GM23248 (cell line): ENCODE data around the gene CENPE. TPM values are rescaled to one million over a fixed set of nuclear protein-coding genes. Genes with fewer than 3 reads are reported as not detected.

Experiments used
- DNase-seq: peaks from one replicate; pipeline ENCODE4 v3.0.0-alpha.2; 2015
- H2AFZ ChIP-seq: fragments of 200-600 bp; sonication (generic); 2 replicates; pipeline ENCODE4 v1.6.1; 2016; ENCODE audit warnings: antibody characterized with exemption
- H3F3A ChIP-seq: fragments of 200-600 bp; sonication (generic); 2 replicates; pipeline ENCODE4 v1.6.1; 2016; ENCODE audit warnings: mild to moderate bottlenecking, antibody characterized with exemption, mixed run types; ENCODE audit not compliant: insufficient read depth
- H3K27ac ChIP-seq: fragments of 200-600 bp; sonication (generic); 2 replicates; pipeline ENCODE4 v1.5.1; 2016; ENCODE audit warnings: mild to moderate bottlenecking
- H3K27me3 ChIP-seq: fragments of 200-600 bp; sonication (generic); replicated peaks from 2 replicates; pipeline ENCODE4 v1.6.1; 2016; ENCODE audit warnings: mild to moderate bottlenecking; ENCODE audit not compliant: insufficient read depth
- H3K36me3 ChIP-seq: fragments of 200-600 bp; sonication (generic); 2 replicates; pipeline ENCODE4 v1.6.1; 2016; ENCODE audit warnings: low read depth, mild to moderate bottlenecking
- H3K4me1 ChIP-seq: fragments of 200-600 bp; sonication (generic); 2 replicates; pipeline ENCODE4 v1.6.1; 2016; ENCODE audit warnings: mild to moderate bottlenecking; ENCODE audit not compliant: insufficient read depth
- H3K4me2 ChIP-seq: fragments of 200-600 bp; sonication (generic); one replicate; pipeline ENCODE4 v1.6.1; 2016; ENCODE audit warnings: mild to moderate bottlenecking; ENCODE audit not compliant: unreplicated experiment
- H3K4me3 ChIP-seq: fragments of 200-600 bp; sonication (generic); 2 replicates; pipeline ENCODE4 v1.5.1; 2016; ENCODE audit warnings: mild to moderate bottlenecking
- H3K79me2 ChIP-seq: fragments of 200-600 bp; sonication (generic); 2 replicates; pipeline ENCODE4 v1.6.1; 2016; ENCODE audit warnings: mild to moderate bottlenecking; ENCODE audit not compliant: insufficient read depth
- H3K9ac ChIP-seq: fragments of 200-600 bp; sonication (generic); 2 replicates; pipeline ENCODE4 v1.6.1; 2016; ENCODE audit warnings: mild to moderate bottlenecking
- H3K9me2 ChIP-seq: fragments of 200-600 bp; sonication (generic); 2 replicates; pipeline ENCODE4 v1.6.1; 2016; ENCODE audit warnings: mixed run types, mild to moderate bottlenecking, moderate library complexity; ENCODE audit not compliant: insufficient read depth
- H3K9me3 ChIP-seq: fragments of 200-600 bp; sonication (generic); one replicate; pipeline ENCODE4 v1.6.1; 2017; ENCODE audit warnings: low read depth
- H4K20me1 ChIP-seq: fragments of 200-600 bp; sonication (generic); 2 replicates; pipeline ENCODE4 v1.6.0; 2016; ENCODE audit not compliant: insufficient read depth
- EZH2 ChIP-seq: fragments of 200-600 bp; sonication (generic); IDR thresholded peaks from 2 replicates; pipeline ENCODE4 v1.6.1; 2018; ENCODE audit warnings: antibody characterized with exemption, mild to moderate bottlenecking; ENCODE audit not compliant: insufficient read depth, poor library complexity, severe bottlenecking
- EZH2phosphoT487 ChIP-seq: fragments of 200-600 bp; sonication (generic); IDR thresholded peaks from 2 replicates; pipeline ENCODE4 v1.6.1; 2018; ENCODE audit warnings: antibody characterized with exemption, moderate library complexity, mild to moderate bottlenecking, low read depth; ENCODE audit not compliant: insufficient read depth
- WGBS, 2 experiments: methylation state at CpG; one replicate each; pipeline ENCODE4 v1.1.6; 2015 to 2017; ENCODE audit warnings: low lambda C conversion rate in 2 of 2, low coverage in 1 of 2; ENCODE audit errors: missing lambda C conversion rate in 2 of 2; 5-methylcytosine and 5-hydroxymethylcytosine counted together
- in situ Hi-C: fragments of 300-500 bp; cut with MboI; formaldehyde crosslinking; loops from 2 replicates; pipeline ENCODE4 v1.15.0; 2020
- polyA plus RNA-seq: library from polyadenylated mRNA; unstranded; fragments of >200 nt; fragmentation: Nextera tagmentation; extraction: Ambion mirVana; gene quantifications from 2 replicates; pipeline ENCODE4 v1.2.1, GENCODE V29; 2016
- total RNA-seq: library from RNA; depleted of rRNA; stranded (reverse); fragments of >200 nt; shearing (Covaris generic); gene quantifications from 2 replicates; pipeline ENCODE4 v1.2.3, GENCODE V29; 2014

The CENPE gene
- total and polyA plus RNA-seq, 2 experiments from 2014 or later, result 6.7 to 11.0 TPM

- H3K79me2 ChIP-seq, result peaks cover 20% of the 10 kb centered on the region
- no peaks in the 10 kb centered on the region for H3K9me3 ChIP-seq
- H3K36me3 ChIP-seq, result peaks cover 17% of the 10 kb centered on the region; the same call in 1 of the 2 replicates
- peak overlapping the region; percentile 73 for H3K4me2 ChIP-seq
- in situ Hi-C loops, result no loop called here
- H3K9ac ChIP-seq, result peak overlapping the region; percentile 39
- H3K4me3 ChIP-seq, result peak overlapping the region; percentile 51
- DNase-seq, result peak; percentile 35
- no peak for TF ChIP-seq EZH2
- no peak for TF ChIP-seq EZH2phosphoT487
- H2AFZ ChIP-seq, result peak overlapping the region; percentile 51; the same call in 1 of the 2 replicates
- peak overlapping the region; percentile 13 for H3K27ac ChIP-seq
- H4K20me1 ChIP-seq, result no peaks in the 10 kb centered on the region
- no peaks in the 10 kb centered on the region for H3K4me1 ChIP-seq
- H3K9me2 ChIP-seq, result no peaks in the 10 kb centered on the region
- H3K27me3 ChIP-seq, result no peaks in the 10 kb centered on the region
- peaks cover 7% of the 10 kb centered on the region; the same call in 1 of the 2 replicates for H3F3A ChIP-seq
Measured at GRCh38 chr4:103092245-103092644, 105.9 kb downstream of the CENPE start.

- in situ Hi-C loops, result no loop called here
- Histone ChIP-seq H3K9me3 (no peaks in the 10 kb centered on the region), H3K4me1 (no peaks in the 10 kb centered on the region), H4K20me1 (no peaks in the 10 kb centered on the region), H3K27me3 (no peaks in the 10 kb centered on the region), H2AFZ (no peak overlapping the region), H3K9ac (no peak overlapping the region), H3K27ac (no peak overlapping the region), H3K4me2 (no peak overlapping the region), H3F3A (peaks cover 7% of the 10 kb centered on the region; the same call in 1 of the 2 replicates), H3K4me3 (peak overlapping the region; percentile 51; the same call in 1 of the 2 replicates), H3K79me2 (peaks cover 14% of the 10 kb centered on the region; the same call in 1 of the 2 replicates), H3K36me3 (peaks cover 17% of the 10 kb centered on the region; the same call in 1 of the 2 replicates), H3K9me2 (no peaks in the 10 kb centered on the region)
- 53 to 62% methylated on average over 3 of the region's 3 CpGs for WGBS, 2 experiments
- peak; percentile 77 for DNase-seq
- TF ChIP-seq EZH2 (no peak), EZH2phosphoT487 (no peak)
Measured at GRCh38 chr4:103091601-103092223, 106.4 kb downstream of the CENPE start.

GRCh38 chr4:103089481-103089880, 108.7 kb downstream of the CENPE start:
- H3K36me3 ChIP-seq, result peaks cover 17% of the 10 kb centered on the region
- H2AFZ ChIP-seq, result no peak overlapping the region
- no peak overlapping the region for H3K4me3 ChIP-seq
- in situ Hi-C loops, result no loop called here
- WGBS, 2 experiments, result 86 to 95% methylated on average over 2 of the region's 2 CpGs
- no peak overlapping the region for H3K27ac ChIP-seq
- H4K20me1 ChIP-seq, result no peaks in the 10 kb centered on the region
- no peaks in the 10 kb centered on the region for H3K4me1 ChIP-seq
- no peaks in the 10 kb centered on the region for H3K9me2 ChIP-seq
- H3K9ac ChIP-seq, result no peak overlapping the region
- no peak overlapping the region for H3K4me2 ChIP-seq
- no peak for TF ChIP-seq EZH2
- TF ChIP-seq EZH2phosphoT487, result no peak
- no peak for DNase-seq
- no peaks in the 10 kb centered on the region for H3K79me2 ChIP-seq
- H3K9me3 ChIP-seq, result no peaks in the 10 kb centered on the region
- H3F3A ChIP-seq, result peaks cover 7% of the 10 kb centered on the region; the same call in 1 of the 2 replicates
- no peaks in the 10 kb centered on the region for H3K27me3 ChIP-seq

- Histone ChIP-seq H3K9ac (no peak overlapping the region), H3K9me3 (no peaks in the 10 kb centered on the region), H4K20me1 (no peaks in the 10 kb centered on the region), H3K4me2 (no peak overlapping the region), H3K27ac (no peak overlapping the region), H3K36me3 (peaks cover 17% of the 10 kb centered on the region), H3K4me1 (no peaks in the 10 kb centered on the region), H3K79me2 (no peaks in the 10 kb centered on the region), H3K27me3 (no peaks in the 10 kb centered on the region), H3K9me2 (no peaks in the 10 kb centered on the region), H2AFZ (no peak overlapping the region), H3F3A (no peaks in the 10 kb centered on the region), H3K4me3 (no peak overlapping the region)
- DNase-seq, result no peak
- 85 to 92% methylated on average over 1 of the region's 1 CpG for whole genome bisulfite sequencing, 2 experiments
- TF ChIP-seq EZH2phosphoT487 (no peak), EZH2 (no peak)
- in situ Hi-C loops, result no loop called here
Measured at GRCh38 chr4:103086551-103086950, 111.6 kb downstream of the CENPE start.
